ENCODE data around the gene NFATC3.

The NFATC3 gene

DNA sequence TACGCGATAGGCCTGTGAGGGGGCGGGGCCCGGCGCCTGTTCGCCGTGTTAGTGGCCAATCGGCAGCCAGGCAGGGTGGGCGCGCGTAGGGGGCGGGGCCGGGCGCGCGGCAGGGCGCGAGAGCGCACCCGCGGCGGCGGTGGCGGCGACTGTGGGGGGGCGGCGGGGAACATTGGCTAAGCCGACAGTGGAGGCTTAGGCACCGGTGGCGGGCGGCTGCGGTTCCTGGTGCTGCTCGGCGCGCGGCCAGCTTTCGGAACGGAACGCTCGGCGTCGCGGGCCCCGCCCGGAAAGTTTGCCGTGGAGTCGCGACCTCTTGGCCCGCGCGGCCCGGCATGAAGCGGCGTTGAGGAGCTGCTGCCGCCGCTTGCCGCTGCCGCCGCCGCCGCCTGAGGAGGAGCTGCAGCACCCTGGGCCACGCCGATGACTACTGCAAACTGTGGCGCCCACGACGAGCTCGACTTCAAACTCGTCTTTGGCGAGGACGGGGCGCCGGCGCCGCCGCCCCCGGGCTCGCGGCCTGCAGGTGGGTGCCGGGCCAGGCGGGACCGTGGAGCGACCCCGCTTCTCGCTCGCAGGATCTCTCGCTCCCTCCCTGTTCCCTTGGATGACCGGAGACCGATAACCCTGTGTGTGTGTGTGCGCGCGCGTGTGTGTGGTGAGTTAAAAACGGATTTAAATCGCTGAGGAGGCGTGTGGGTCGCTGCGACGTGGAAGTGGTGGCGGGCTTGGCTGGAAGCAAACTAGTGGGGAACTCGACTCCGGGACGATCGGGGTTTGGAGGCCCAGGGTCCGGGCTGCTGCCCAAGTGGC, at the start of gene NFATC3:
TSS of gene NFATC3 (plus strand) at position 112 of the 813 bp plus-strand sequence. CDS start at position 424, 312 bp downstream.
- peak in 53 of 58 donors; percentile 51 to 98 (median 96) for DNase-seq

DNA sequence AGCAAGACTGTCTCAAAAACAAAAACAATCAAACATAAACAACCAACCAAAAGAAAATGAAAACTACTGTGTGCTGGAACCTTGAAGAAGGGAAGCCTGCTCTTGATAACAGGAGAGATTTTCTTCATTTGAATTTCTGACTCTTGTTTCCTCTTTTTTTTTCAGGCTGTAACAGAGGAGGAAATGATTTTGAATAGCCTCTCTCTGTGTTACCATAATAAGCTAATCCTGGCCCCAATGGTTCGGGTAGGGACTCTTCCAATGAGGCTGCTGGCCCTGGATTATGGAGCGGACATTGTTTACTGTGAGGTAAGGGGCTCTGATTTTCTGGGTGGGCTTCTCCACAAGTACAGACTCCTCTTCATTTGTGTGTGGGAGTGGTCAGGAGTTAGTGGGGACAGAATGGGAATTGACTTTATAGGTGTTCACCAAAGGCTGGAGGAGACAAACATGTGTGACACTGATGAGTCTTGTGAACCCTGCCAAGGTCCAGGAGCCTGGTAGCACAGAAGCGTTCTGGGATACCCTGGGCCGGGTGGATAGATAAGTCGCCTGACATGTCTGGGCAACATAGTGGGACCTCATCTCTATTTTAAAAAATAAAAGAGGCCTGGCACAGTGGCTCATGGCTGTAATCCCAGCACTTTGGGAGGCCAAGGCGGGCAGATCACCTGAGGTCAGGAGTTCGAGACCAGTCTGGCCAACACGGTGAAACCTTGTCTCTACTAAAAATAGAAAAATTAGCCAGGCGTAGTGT, 47.2 kb upstream of the NFATC3 start:
- no peak for DNase-seq

DNA sequence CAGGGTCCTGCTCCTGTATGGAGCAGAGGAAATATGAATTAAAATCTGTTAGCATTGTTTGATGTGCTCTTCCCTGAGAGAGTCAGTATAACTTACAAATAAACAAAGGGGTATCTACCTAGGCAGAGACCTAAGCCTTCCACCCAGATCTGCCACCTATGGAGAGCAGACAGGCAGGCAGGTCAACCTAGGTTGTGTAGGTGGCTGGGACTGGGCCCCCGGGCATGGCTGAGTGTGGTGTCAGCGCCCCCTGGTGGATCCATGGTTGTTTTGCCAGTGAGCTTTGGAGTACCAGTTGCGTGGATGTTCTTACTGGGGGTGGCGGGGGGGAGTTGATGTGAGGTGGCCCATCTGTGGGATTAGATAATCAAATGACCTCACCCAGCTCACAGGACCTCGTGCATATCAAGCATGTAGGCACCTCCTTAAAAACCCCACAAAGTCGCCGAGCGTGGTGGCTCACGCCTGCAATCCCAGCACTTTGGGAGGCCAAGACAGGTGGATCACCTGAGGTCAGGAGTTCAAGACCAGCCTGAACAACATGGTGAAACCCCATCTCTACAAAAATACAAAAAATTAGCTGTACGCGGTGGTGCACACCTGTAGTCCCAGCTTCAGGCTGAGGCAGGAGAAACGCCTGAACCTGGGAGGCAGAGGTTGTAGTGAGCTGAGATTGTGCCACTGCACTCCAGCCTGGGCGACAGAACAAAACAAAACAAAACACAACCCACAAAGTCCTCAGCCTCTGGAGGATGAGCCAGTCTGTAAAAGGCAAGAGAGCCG, 44.5 kb upstream of the NFATC3 start:
- DNase-seq = peak in 54 of 58 donors; percentile 3 to 82 (median 50)

DNA sequence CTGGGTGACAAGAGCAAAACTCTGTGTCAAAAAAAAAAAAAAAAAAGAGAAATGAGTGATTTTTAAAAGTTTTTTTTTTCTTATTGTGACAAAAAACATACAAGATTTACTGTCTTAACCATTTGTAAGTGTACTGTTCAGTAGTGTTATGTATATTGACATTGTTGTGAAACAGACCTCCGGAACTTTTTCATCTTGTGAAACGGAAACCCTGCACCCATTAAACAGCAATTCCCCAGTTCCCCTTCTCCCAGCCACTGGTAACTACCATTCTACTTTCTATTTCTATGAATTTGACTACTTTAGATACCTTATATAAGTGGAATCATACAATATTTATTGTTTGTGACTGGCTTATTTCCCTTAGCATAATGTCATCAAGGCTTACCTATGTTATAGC, 43.4 kb upstream of the NFATC3 start:
- no peak for DNase-seq

DNA sequence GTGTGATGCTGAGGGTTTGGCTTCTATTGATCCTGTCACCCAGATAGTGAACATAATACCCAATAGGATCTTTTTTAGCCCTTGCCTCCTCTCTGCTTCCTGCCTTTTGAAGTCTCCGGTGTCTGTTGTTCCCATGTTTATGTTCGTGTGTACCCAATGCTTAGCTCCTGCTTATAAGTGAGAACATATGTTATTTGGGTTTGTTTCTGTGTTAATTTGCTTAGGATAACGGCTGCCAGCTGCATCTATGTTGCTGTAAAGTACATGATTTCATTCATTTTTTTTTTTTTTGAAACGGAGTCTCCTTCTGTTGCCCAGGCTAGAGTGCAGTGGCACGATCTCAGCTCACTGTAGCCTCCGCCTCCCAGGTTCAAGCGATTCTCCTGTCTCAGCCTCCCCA, 39.1 kb upstream of the NFATC3 start:
- DNase-seq = no peak

GRCh38 chr16:68047987-68048386, 37.2 kb upstream of the NFATC3 start:
- DNase-seq = no peak

DNA sequence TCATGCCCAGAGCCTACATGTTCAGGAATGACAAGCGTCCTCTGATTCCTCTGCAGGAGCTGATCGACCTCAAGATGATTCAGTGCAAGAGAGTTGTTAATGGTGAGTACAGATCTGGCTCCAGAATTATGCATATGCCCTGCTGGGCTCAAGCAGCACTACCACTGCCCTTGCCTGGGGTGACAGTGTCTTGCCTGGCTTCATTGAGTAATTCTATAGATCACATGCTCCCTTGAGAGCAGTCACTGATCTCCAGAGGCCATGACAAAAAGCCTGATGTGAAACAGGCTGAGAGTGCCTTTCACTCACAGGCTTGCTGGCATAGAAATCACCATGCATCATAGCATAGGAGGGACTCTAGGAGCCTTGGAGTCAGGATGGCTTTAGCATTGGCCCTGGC, 35.7 kb upstream of the NFATC3 start:
- DNase-seq = no peak

DNA sequence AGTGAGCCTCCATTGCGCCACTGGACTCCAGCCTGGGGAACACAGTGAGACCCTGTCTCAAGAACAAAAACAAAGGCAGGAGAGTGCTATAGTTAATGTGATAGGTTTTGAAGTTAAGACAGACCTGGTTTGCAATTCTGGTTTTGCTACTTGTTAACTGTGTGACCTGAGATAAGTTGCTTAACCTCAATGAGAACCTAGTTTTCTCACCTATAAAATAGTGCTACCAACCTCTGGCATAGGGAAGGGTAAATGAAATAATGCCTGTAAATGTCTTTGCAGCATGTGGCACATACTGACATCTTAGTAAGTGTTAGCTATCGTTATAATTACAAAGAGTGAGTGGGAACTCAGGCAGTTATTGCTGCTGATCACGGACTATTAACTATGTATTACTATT, 29.8 kb upstream of the NFATC3 start:
- DNase-seq = no peak

GRCh38 chr16:68059804-68060203, 25.4 kb upstream of the NFATC3 start:
- DNase-seq = no peak

DNA sequence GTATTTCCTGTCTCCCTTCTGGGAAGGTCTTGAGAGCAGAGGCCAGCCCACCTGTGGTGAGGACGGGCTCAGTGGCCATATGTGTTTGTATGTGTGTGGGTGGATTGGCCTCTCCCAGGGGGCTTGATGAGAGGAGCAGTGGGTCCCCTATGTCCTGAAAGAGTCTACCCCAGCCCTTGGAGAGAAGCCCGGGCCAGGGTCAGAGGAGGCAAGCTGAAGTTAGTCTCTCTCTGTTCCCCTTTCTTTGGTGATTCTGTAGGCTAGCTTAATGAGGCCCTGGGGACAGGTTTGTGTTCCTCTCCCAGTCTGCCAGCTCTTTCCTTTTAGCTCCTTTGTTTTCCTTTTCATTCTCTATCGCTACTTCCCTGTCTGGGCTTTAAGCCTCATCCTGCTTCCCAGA, 23.8 kb upstream of the NFATC3 start:
- DNase-seq = no peak

- DNase-seq = no peak
These were observed 22.2 kb upstream of the NFATC3 start for GRCh38 chr16:68062910-68063393.

DNA sequence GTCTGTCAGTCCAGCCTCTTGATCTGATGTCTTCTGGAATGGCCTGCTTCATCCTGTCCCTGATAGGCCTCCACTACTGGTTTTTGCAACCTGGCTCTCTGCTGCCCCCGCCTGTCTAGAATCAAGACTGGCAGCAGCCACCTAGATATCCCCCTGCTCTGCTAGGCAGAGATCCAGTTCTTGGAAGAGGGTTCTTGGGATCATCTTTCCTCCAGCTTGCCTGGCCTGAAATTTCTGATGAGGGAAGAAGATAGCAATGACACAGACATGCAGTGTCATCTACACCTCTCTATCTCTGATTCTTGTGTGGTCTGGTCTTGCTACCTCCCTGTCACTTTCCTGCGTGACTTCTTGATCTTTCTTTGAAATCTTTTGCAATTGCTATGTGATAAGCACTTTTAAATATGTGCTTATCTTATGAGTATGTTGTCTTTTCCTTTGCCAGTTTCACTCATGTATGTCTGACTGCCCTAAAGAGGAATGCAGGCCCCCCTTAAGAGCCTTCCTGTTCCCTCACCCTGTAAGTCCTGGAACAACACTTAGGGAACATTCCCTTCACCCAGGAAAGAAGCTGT, 20.3 kb upstream of the NFATC3 start:
- peak in 41 of 58 donors; percentile 8 to 61 (median 25) for DNase-seq

- no peak for DNase-seq
These were observed 19.4 kb upstream of the NFATC3 start for GRCh38 chr16:68065716-68066305.

- DNase-seq = no peak
These were observed 18.4 kb upstream of the NFATC3 start for GRCh38 chr16:68066763-68067162.

DNA sequence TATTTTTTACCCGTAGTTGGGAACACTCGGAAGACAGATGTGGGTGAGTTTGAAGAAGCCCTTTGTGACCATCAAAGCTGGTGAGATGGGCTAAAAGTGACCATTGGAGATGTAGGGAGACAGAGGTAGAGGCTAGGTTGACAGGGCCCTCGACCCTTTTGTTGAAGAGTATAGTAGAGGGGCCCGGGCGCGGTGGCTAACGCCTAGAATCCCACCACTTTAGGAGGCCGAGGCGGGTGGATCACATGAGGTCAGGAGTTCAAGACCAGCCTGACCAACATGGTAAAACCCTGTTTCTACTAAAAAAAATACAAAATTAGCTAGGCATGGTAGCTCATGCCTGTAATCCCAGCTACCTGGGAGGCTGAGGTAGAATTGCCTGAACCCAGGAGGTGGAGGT, 16.2 kb upstream of the NFATC3 start:
- DNase-seq = no peak

DNA sequence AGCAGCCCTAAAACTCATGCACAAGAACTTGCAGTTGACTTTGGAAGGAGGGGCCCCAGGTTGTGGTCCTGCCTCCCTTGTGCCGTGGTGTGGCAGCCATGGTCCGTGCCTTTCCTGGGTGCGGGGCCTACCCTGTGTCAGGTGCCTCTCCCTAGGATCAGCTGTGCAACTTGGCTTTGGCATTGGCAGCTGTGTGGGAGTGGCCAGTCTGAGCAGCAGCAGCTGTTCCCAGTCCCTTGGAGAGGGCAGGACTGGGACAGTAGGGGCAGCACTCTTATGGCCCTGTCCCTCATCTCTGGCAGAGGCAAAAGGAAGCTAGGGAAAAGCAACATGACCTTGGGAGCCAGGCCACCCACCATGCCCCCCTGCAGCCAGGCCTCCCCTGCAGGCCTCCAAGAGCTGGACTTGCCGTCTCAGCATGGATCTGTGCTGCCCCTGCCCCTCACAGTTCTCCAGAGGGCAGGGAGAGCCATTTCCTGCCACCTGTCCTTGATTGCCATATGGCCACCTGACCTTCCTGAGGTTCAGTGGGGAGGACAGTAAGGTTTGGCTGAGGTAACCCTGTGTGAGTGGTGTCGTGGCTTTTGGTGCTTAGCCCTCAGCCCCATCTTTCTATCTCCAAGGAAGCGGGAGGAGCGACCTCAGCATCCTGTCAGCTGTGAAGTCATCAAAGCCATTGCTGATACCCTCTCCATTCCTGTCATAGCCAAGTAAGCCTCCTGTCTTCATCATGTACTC, 15.5 kb upstream of the NFATC3 start:
- DNase-seq = no peak

GRCh38 chr16:68070249-68070730, 14.9 kb upstream of the NFATC3 start:
- no peak for DNase-seq

GRCh38 chr16:68070806-68071517, 14.2 kb upstream of the NFATC3 start:
- no peak for DNase-seq

GRCh38 chr16:68071518-68071901, 13.7 kb upstream of the NFATC3 start:
- DNase-seq = no peak
